Pancreas (tissue), 10 donors: ENCODE data around the gene SUPT3H. TPM values are rescaled to one million over a fixed set of nuclear protein-coding genes. Genes with fewer than 3 reads are reported as not detected.

Experiments
- ATAC-seq, 4 donors: fragments of 200-7000 bp; cut with Tn5 transposase; one replicate each; pipeline versions ENCODE4 v1.8.0 to v1.9.1; 2020; ENCODE audit warnings: mild to moderate bottlenecking in 4 of 4, moderate library complexity in 4 of 4
- DNase-seq, 6 donors: peaks; one replicate each; pipeline ENCODE4 v3.0.0-alpha.2; 2020
- FAIRE-seq: peaks from 2 replicates; lab custom pipeline; 2012; peaks lifted over from hg19 to GRCh38; lab: Jason Lieb, UNC
- H3K27ac ChIP-seq, 4 donors: fragments of 200-600 bp; sonication (generic); 1 replicate in 3 of 4; 2 replicates in 1 of 4; pipeline versions ENCODE4 v1.5.0 to v1.8.0; 2020
- H3K27me3 ChIP-seq, 4 donors: fragments of 200-600 bp; one replicate each; pipeline ENCODE4 v1.8.0; 2021
- H3K36me3 ChIP-seq, 3 donors: fragments of 200-600 bp; sonication (generic) in 1 of 3; one replicate each; pipeline versions ENCODE4 v1.5.0 to v1.8.0; 2020 to 2021
- H3K4me1 ChIP-seq, 3 donors: fragments of 200-600 bp; one replicate each; pipeline ENCODE4 v1.8.0; 2021
- H3K4me3 ChIP-seq, 4 donors: fragments of 200-600 bp; sonication (generic) in 2 of 4; one replicate each; pipeline versions ENCODE4 v1.5.0 to v1.8.0; 2020 to 2021
- H3K9me3 ChIP-seq, 4 donors: fragments of 200-600 bp; one replicate each; pipeline ENCODE4 v1.8.0; 2021
- WGBS, 2 donors: extraction: QIAGEN DNeasy Blood & Tissue Kit; methylation state at CpG; one replicate each; pipeline ENCODE4 v1.1.7; 2013; 5-methylcytosine and 5-hydroxymethylcytosine counted together
- intact Hi-C, 3 donors: fragments of 100-400 bp; cut with DNase I; formaldehyde crosslinking; loops; one replicate each; pipeline versions ENCODE4 v1.11.1 to v1.14.2; 2022
- polyA plus RNA-seq, 2 donors: library from polyadenylated mRNA; stranded (reverse); fragments of 200-250 nt; gene quantifications; one replicate each; pipeline ENCODE4 v1.2.3, GENCODE V29; 2013
- total RNA-seq, 6 donors: library from RNA; stranded (reverse); fragmentation: NEBNext Ultra II Directional in 4 of 6; extraction: Animal tissue kit (Norgen Biotek cat#: 25700) in 4 of 6; gene quantifications; one replicate each; pipeline versions ENCODE4 v1.2.1 to v1.2.4, GENCODE V29; 2021 to 2023
- TF ChIP-seq, protein P1 (sequence below), 4 donors: fragments of 200-600 bp; sonication (generic) in 3 of 4; IDR thresholded peaks; one replicate each; pipeline versions ENCODE4 v1.5.0 to v1.8.0; 2021; ENCODE audit warnings: antibody characterized with exemption in 4 of 4
- donor health status: healthy with polysubstance abuse.
- donor health status: DM: no; HTN: no; CAD: no; lungs with moderate emphysema.
- donor health status: DM: no; HTN: no; CAD: no.
- donor health status: control.
- donor health status: control.
- donor health status: Bipolar disorder and iron deficiency.
- donor health status: DM: yes; HTN: yes; CAD: no.
- donor health status: DM: no; HTN: no; CAD: no.
- donor health status: DM: no; HTN: no; CAD: no.
- donor health status: DM: yes; HTN: yes; CAD: no.

SUPT3H gene
- total and polyA plus RNA-seq, 8 donors, result 3.6 to 8.0 (median 5.3) TPM

DNA sequence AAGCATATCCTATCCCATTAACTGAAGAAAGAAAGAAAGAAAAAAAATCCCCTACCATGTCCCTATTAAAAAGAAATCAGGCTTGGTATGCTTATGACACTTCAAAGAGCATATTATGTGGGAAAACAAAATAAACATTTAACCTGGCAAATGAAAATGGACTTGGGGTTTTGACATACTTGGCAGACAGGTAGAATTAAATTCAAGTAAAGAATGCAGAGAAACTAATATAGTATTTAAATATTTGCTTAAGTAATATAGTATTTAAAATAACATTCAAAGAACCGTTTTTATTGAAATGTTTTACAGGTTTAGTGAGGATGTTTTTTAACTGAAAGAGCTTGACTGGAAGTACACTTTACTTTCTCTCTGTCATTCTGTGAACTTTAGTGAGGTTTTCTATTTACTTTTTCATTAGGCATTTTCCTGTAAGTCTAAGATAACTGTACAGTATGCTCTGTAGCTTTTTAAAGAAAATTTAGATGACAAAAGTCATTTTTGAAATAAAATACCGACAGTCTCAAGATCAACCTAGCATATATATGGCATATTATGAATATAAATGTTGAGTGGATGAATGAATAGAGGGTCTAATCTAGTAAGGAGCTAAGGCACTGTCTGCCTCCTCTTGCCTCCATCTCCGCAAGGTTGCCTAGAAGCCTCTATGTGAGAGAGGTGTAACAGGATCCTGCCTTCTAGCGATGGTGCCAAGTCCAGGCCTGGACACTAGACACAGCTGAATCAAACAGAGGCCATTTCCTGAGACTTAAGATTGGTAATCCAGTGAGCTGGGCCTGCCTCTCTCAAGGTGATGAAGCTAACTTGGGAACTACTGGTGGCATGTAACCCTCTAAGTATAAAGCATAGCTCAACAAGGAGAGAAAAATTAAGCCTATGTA, 394.0 kb downstream of the SUPT3H start:
- H3K9me3 ChIP-seq, result no peaks in the 10 kb centered on the region
- WGBS, 2 donors, result 80% methylated on average over 4 of the region's 4 CpGs

DNA sequence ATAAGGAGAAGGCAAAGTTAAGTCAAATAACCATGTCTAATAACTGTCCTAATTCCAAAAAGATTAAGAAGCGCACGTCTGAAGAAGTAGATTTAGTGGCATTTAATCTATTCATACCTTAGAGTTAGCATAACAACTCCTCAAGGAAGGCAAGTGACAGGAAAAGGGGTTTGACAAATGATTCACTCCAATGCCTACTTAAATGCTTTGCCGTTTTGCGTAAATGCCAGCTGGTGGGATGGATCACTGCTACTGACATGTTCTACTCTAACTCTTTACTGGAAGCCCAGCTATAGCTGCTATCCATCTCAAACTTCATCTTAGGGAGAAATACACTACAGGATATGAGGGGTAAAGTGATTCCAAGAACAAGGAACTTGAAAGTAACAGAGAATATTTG, 396.9 kb downstream of the SUPT3H start:
- Histone ChIP-seq H3K27ac (no peak overlapping the region), H3K4me1 (no peaks in the 10 kb centered on the region), H3K4me3 (no peak overlapping the region), H3K36me3 (no peaks in the 10 kb centered on the region), H3K9me3 (no peaks in the 10 kb centered on the region), H3K27me3 (no peaks in the 10 kb centered on the region)
- TF ChIP-seq, protein P1, sequence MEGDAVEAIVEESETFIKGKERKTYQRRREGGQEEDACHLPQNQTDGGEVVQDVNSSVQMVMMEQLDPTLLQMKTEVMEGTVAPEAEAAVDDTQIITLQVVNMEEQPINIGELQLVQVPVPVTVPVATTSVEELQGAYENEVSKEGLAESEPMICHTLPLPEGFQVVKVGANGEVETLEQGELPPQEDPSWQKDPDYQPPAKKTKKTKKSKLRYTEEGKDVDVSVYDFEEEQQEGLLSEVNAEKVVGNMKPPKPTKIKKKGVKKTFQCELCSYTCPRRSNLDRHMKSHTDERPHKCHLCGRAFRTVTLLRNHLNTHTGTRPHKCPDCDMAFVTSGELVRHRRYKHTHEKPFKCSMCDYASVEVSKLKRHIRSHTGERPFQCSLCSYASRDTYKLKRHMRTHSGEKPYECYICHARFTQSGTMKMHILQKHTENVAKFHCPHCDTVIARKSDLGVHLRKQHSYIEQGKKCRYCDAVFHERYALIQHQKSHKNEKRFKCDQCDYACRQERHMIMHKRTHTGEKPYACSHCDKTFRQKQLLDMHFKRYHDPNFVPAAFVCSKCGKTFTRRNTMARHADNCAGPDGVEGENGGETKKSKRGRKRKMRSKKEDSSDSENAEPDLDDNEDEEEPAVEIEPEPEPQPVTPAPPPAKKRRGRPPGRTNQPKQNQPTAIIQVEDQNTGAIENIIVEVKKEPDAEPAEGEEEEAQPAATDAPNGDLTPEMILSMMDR (IDR thresholded peaks at IDR 0.05), result no peak
- DNase-seq (no peak), ATAC-seq (no peak), FAIRE-seq (no peak)
- intact Hi-C loops, result no loop called here
- 93 to 95% methylated on average over 4 of the region's 4 CpGs for WGBS, 2 donors

More for the DNA sequence above, 394.0 kb downstream of the SUPT3H start:
- ATAC-seq, result no peak
- H3K27ac ChIP-seq, result no peak overlapping the region
- TF ChIP-seq, protein P1 (IDR thresholded peaks at IDR 0.05), result no peak
- FAIRE-seq, result no peak
- no peaks in the 10 kb centered on the region for H3K36me3 ChIP-seq
- no peaks in the 10 kb centered on the region for H3K4me1 ChIP-seq
- H3K27me3 ChIP-seq, result no peaks in the 10 kb centered on the region
- no peak overlapping the region for H3K4me3 ChIP-seq
- intact Hi-C loops, result no loop called here
- DNase-seq, result no peak

- no peak for ATAC-seq
- no peak for DNase-seq
- Histone ChIP-seq H3K36me3 (no peaks in the 10 kb centered on the region), H3K9me3 (no peaks in the 10 kb centered on the region), H3K27me3 (no peaks in the 10 kb centered on the region), H3K27ac (no peak overlapping the region), H3K4me3 (no peak overlapping the region), H3K4me1 (no peaks in the 10 kb centered on the region)
- TF ChIP-seq, protein P1 (IDR thresholded peaks at IDR 0.05), result no peak
- intact Hi-C loops, result no loop called here
- no peak for FAIRE-seq
Observed at GRCh38 chr6:44976677-44977641, 400.8 kb downstream of the SUPT3H start.

DNA sequence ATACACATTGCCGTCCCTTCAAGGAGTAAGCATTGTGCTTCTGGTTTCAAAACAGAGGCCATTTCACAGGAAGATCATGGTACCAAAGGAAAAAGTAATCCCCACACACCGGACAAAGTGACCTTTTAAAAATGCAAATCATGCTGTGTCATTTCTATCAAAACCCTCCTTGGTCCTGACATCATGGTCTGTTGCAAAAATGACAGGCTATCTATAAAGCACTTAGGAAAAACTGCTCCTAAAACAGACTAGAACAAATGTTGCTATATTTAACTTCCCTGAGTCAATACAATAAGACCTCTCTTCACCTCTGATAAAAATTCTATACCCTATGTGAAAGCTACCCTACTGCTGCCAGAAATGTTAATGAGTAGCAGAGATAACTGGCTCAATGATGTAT, 403.2 kb downstream of the SUPT3H start:
- WGBS, 2 donors, result 33 to 49% methylated on average over 2 of the region's 2 CpGs
- no peaks in the 10 kb centered on the region for H3K36me3 ChIP-seq
- H3K9me3 ChIP-seq, result no peaks in the 10 kb centered on the region
- no peaks in the 10 kb centered on the region for H3K27me3 ChIP-seq
- ATAC-seq (no peak), DNase-seq (no peak), FAIRE-seq (no peak)
- intact Hi-C loops, result no loop called here
- TF ChIP-seq, protein P1 (IDR thresholded peaks at IDR 0.05), result no peak
- H3K27ac ChIP-seq, result no peak overlapping the region
- H3K4me1 ChIP-seq, result no peaks in the 10 kb centered on the region
- no peak overlapping the region for H3K4me3 ChIP-seq
